ENCODE results near the gene NXPE4. TPM values are rescaled to one million over a fixed set of nuclear protein-coding genes. Genes with fewer than 3 reads are reported as not detected.

Gene NXPE4
- total and polyA plus RNA-seq, 12 donors: not detected

DNA sequence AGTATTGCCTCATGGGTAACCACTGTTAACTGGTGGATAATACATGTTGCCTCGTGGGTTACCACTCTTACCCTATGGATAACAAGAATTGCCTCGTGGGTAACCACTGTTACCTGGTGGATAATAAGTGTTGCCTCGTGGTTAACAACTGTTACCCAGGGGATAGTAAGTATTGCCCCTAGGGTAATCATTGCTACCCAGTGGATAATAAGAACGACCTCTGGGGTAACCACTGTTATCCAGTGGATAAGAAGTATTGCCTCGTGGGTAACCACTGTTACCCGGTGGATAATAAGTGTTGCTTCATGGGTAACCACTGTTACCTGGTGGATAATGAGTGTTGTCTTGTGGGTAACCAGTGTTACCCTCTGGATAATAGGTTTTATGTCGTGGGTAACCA, 28.1 kb upstream of the NXPE4 start:
- 74 to 80% methylated on average over 7 of the region's 7 CpGs for WGBS, 2 donors
- TF ChIP-seq, protein P1, sequence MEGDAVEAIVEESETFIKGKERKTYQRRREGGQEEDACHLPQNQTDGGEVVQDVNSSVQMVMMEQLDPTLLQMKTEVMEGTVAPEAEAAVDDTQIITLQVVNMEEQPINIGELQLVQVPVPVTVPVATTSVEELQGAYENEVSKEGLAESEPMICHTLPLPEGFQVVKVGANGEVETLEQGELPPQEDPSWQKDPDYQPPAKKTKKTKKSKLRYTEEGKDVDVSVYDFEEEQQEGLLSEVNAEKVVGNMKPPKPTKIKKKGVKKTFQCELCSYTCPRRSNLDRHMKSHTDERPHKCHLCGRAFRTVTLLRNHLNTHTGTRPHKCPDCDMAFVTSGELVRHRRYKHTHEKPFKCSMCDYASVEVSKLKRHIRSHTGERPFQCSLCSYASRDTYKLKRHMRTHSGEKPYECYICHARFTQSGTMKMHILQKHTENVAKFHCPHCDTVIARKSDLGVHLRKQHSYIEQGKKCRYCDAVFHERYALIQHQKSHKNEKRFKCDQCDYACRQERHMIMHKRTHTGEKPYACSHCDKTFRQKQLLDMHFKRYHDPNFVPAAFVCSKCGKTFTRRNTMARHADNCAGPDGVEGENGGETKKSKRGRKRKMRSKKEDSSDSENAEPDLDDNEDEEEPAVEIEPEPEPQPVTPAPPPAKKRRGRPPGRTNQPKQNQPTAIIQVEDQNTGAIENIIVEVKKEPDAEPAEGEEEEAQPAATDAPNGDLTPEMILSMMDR (IDR thresholded peaks at IDR 0.05): no peak
- intact Hi-C loops (cut with DNase I): no loop called here

DNA sequence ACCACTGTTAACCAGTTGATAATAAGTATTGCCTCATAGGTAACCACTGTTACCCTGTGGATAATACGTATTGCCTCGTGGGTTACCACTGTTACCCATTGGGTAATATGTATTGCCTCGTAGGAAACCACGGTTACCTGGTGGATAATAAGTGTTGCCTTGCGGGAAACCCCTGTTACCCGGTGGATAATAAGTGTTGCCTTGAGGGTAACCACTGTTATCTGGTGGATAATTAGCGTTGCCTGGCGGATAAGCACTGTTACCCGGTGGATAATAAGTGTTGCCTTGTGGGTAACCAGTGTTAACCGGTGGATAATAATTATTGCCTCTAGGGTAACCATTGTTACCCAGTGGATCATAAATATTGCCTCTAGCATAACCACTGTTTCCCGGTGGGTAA, 27.3 kb upstream of the NXPE4 start:
- WGBS, 2 donors: 96 to 98% methylated on average over 11 of the region's 11 CpGs

More for the DNA sequence above, 28.1 kb upstream of the NXPE4 start:
- Histone ChIP-seq H3K27me3 (no peaks in the 10 kb centered on the region), H3K36me3 (no peaks in the 10 kb centered on the region), H3K27ac (no peak overlapping the region), H3K9me3 (peaks cover 0 to 69% (median 0%) of the 10 kb centered on the region in 11 donors), H3K4me1 (no peaks in the 10 kb centered on the region), H3K4me3 (no peak overlapping the region)
- no peak for DNase-seq
- no peak for ATAC-seq

DNA sequence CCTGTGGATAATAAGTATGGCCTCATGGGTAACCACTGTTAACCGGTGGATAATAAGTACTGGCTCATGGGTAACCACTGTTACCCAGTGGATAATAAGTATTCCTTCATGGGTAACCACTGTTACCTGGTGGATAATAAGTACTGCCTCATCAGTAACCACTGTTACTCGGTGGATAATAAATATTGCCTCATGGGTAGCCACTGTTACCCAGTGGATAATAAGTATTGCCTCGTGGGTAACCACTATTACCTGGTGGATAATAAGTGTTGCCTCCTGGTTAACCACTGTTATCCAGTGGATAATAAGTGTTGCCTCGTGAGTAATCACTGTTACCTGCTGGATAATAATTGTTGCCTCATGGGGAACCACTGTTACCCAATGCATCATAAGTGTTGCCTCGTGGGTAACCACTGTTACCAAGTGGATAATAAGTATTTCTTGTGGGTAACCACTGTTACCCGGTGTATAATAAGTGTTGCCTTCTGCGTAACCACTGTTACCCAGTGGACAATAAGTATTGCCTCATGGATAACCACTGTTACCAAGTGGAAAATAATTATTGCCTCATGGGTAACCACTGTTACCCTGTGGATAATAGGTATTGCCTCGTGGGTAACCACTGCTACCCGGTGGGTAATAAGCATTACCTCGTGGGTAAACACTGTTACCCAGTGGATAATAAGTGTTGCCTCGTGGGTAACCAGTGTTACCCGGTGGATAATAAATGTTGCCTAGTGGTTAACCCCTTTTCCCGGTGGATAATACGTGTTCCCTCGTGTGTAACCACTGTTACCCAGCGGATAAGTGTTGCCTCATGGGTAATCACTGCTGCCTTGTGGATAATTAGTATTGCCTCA, 26.6 kb upstream of the NXPE4 start:
- Histone ChIP-seq H3K4me1 (no peaks in the 10 kb centered on the region), H3K36me3 (no peaks in the 10 kb centered on the region), H3K4me3 (no peak overlapping the region), H3K27ac (no peak overlapping the region), H3K27me3 (no peaks in the 10 kb centered on the region), H3K9me3 (peaks cover 0 to 84% (median 0%) of the 10 kb centered on the region in 11 donors)
- ATAC-seq (no peak), DNase-seq (no peak)
- TF ChIP-seq, protein P1 (IDR thresholded peaks at IDR 0.05): no peak
- intact Hi-C loops (cut with DNase I): no loop called here
- WGBS, 2 donors: 85 to 87% methylated on average over 16 of the region's 16 CpGs

More for the DNA sequence above, 27.3 kb upstream of the NXPE4 start:
- no peaks in the 10 kb centered on the region for H3K4me1 ChIP-seq
- TF ChIP-seq, protein P1 (IDR thresholded peaks at IDR 0.05): no peak
- no peaks in the 10 kb centered on the region for H3K36me3 ChIP-seq
- DNase-seq (no peak), ATAC-seq (no peak)
- no peak overlapping the region for H3K4me3 ChIP-seq
- no peaks in the 10 kb centered on the region for H3K27me3 ChIP-seq
- intact Hi-C loops (cut with DNase I): no loop called here
- H3K27ac ChIP-seq: no peak overlapping the region
- peaks cover 0 to 78% (median 0%) of the 10 kb centered on the region in 11 donors for H3K9me3 ChIP-seq

DNA sequence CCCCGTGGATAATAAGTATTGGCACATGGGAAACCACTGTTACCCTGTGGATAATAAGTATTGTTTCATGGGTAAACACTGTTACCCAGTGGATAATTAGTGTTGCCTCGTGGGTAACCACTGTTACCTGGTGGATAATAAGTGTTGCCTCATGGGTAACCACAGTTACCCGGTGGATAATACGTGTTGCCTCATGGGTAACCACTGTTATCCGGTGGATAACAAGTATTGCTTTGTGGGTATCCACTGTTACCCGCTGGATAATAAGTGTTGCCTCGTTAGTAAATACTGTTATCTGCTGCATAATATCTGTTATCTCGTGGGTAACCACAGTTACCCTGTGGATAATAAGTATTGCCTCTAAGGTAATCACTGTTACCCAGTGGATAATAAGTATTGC, 25.5 kb upstream of the NXPE4 start:
- TF ChIP-seq, protein P1 (IDR thresholded peaks at IDR 0.05): no peak
- DNase-seq (no peak), ATAC-seq (no peak)
- intact Hi-C loops (cut with DNase I): no loop called here
- Histone ChIP-seq H3K4me1 (no peaks in the 10 kb centered on the region), H3K36me3 (no peaks in the 10 kb centered on the region), H3K27me3 (no peaks in the 10 kb centered on the region), H3K27ac (no peak overlapping the region), H3K4me3 (no peak overlapping the region), H3K9me3 (peaks cover 0 to 96% (median 0%) of the 10 kb centered on the region in 11 donors)
- WGBS, 2 donors: 86% methylated on average over 8 of the region's 8 CpGs
